H1 (cell line): ENCODE data around the gene GALNT9. TPM values are rescaled to one million over a fixed set of nuclear protein-coding genes. Genes with fewer than 3 reads are reported as not detected.

Experiments used
- CTCF ChIA-PET: fragments of 300-600 bp; sonication (Branson Sonifier 250); formaldehyde crosslinking; loops from one replicate; lab custom pipeline; 2021; ENCODE audit not compliant: partially characterized antibody; lab: Charles Lee
- POLR2A ChIA-PET: fragments of 300-600 bp; sonication (Branson Sonifier 250); formaldehyde crosslinking; loops from one replicate; lab custom pipeline; 2021; ENCODE audit warnings: inconsistent platforms; ENCODE audit not compliant: partially characterized antibody; lab: Charles Lee
- DNase-seq, 2 experiments: peaks; one replicate each; pipeline versions ENCODE4 v3.0.0 to v3.0.0-alpha.2; 2010 to 2022; ENCODE audit warnings: low spot score in 2 of 2, low read depth in 1 of 2, mixed read lengths in 1 of 2
- FAIRE-seq: peaks from 2 replicates; lab custom pipeline; 2011; peaks lifted over from hg19 to GRCh38; lab: Jason Lieb, UNC
- H2AFZ ChIP-seq: 2 replicates; pipeline ENCODE4 v1.8.1; 2012; ENCODE audit warnings: low read length, inconsistent platforms
- H2AK5ac ChIP-seq: 2 replicates; pipeline ENCODE4 v1.6.1; 2013; ENCODE audit warnings: low read depth, low read length
- H2BK120ac ChIP-seq: replicated peaks from 2 replicates; pipeline ENCODE3; 2013; ENCODE audit warnings: low read depth, low read length, inconsistent platforms
- H2BK12ac ChIP-seq: 2 replicates; pipeline ENCODE4 v1.6.1; 2013; ENCODE audit warnings: low read depth, low read length
- H2BK15ac ChIP-seq: 2 replicates; pipeline ENCODE4 v1.6.1; 2013; ENCODE audit warnings: low read length
- H2BK20ac ChIP-seq: 2 replicates; pipeline ENCODE4 v1.6.1; 2013; ENCODE audit warnings: low read length
- H2BK5ac ChIP-seq: 2 replicates; pipeline ENCODE4 v1.6.1; 2013; ENCODE audit warnings: low read depth, low read length
- H3K14ac ChIP-seq: 2 replicates; pipeline ENCODE4 v1.6.1; 2013; ENCODE audit warnings: inconsistent platforms; ENCODE audit not compliant: insufficient read length
- H3K18ac ChIP-seq: 2 replicates; pipeline ENCODE4 v1.6.1; 2013; ENCODE audit warnings: low read length; ENCODE audit errors: extremely low read depth
- H3K23ac ChIP-seq: 2 replicates; pipeline ENCODE4 v1.6.1; 2013; ENCODE audit warnings: inconsistent platforms; ENCODE audit not compliant: insufficient read length
- H3K23me2 ChIP-seq: 2 replicates; pipeline ENCODE4 v1.6.1; 2013; ENCODE audit warnings: low read depth, low read length
- H3K27ac ChIP-seq: 2 replicates; pipeline ENCODE4 v1.6.1; 2011; ENCODE audit warnings: low read depth, low read length, inconsistent platforms
- H3K27me3 ChIP-seq, 4 experiments: replicated peaks in 1 of 4; 1 replicate in 1 of 4; 2 replicates in 3 of 4; pipeline versions ENCODE4 v1.6.1 to v1.8.1; 2011 to 2013; ENCODE audit warnings: low read length in 3 of 4, mild to moderate bottlenecking in 3 of 4, inconsistent platforms in 2 of 4, mixed read lengths in 2 of 4, moderate library complexity in 1 of 4; ENCODE audit not compliant: control insufficient read depth in 3 of 4, insufficient read depth in 3 of 4; ENCODE audit errors: extremely low read depth in 1 of 4
- H3K36me3 ChIP-seq, 4 experiments: 2 replicates each; pipeline versions ENCODE4 v1.6.1 to v1.8.1; 2011 to 2013; ENCODE audit warnings: mild to moderate bottlenecking in 4 of 4, low read length in 3 of 4, moderate library complexity in 2 of 4, control low read depth in 1 of 4, inconsistent platforms in 1 of 4; ENCODE audit not compliant: insufficient read depth in 4 of 4, control insufficient read depth in 2 of 4
- H3K4ac ChIP-seq: replicated peaks from 2 replicates; pipeline ENCODE3; 2013; ENCODE audit warnings: low read length, low read depth, mixed read lengths, inconsistent platforms; ENCODE audit not compliant: insufficient read length
- H3K4me1 ChIP-seq, 4 experiments: replicated peaks in 1 of 4; 1 replicate in 1 of 4; 2 replicates in 3 of 4; pipeline versions ENCODE4 v1.6.1 to v1.8.1; 2011 to 2013; ENCODE audit warnings: low read length in 3 of 4, inconsistent platforms in 2 of 4, mixed read lengths in 1 of 4; ENCODE audit not compliant: insufficient read depth in 4 of 4, control insufficient read depth in 3 of 4
- H3K4me2 ChIP-seq, 2 experiments: 2 replicates each; pipeline versions ENCODE4 v1.6.1 to v1.8.1; 2011 to 2013; ENCODE audit warnings: low read depth in 2 of 2, low read length in 2 of 2, control low read depth in 1 of 2, inconsistent platforms in 1 of 2, mild to moderate bottlenecking in 1 of 2; ENCODE audit not compliant: insufficient read depth in 1 of 2
- H3K4me3 ChIP-seq, 4 experiments: fragments of 200-600, 300-600 bp in 1 of 4; sonication (generic), shearing (Covaris generic), sonication (Bioruptor Twin) in 1 of 4; 2 replicates each; pipeline versions ENCODE4 v1.5.1 to v1.8.1; 2011 to 2016; ENCODE audit warnings: low read length in 4 of 4, low read depth in 3 of 4, control low read depth in 2 of 4, inconsistent platforms in 2 of 4, mild to moderate bottlenecking in 2 of 4, mixed read lengths in 1 of 4, moderate library complexity in 1 of 4; ENCODE audit not compliant: insufficient read depth in 2 of 4; ENCODE audit errors: extremely low read depth in 1 of 4
- H3K56ac ChIP-seq: replicated peaks from 2 replicates; pipeline ENCODE3; 2013; ENCODE audit warnings: low read depth, mild to moderate bottlenecking, mixed read lengths, low read length, inconsistent platforms; ENCODE audit not compliant: insufficient read length
- H3K79me1 ChIP-seq: 2 replicates; pipeline ENCODE4 v1.6.1; 2013; ENCODE audit warnings: low read depth, low read length, control low read depth
- H3K79me2 ChIP-seq, 2 experiments: 2 replicates each; pipeline versions ENCODE4 v1.6.1 to v1.8.1; 2012 to 2013; ENCODE audit warnings: low read length in 2 of 2, mild to moderate bottlenecking in 2 of 2, inconsistent platforms in 1 of 2; ENCODE audit not compliant: insufficient read depth in 2 of 2, control insufficient read depth in 1 of 2
- H3K9ac ChIP-seq, 4 experiments: replicated peaks in 1 of 4; 1 replicate in 1 of 4; 2 replicates in 3 of 4; pipeline versions ENCODE4 v1.6.1 to v1.8.1; 2011 to 2013; ENCODE audit warnings: low read depth in 3 of 4, low read length in 3 of 4, control low read depth in 2 of 4, mild to moderate bottlenecking in 2 of 4, moderate library complexity in 2 of 4, inconsistent platforms in 1 of 4; ENCODE audit errors: extremely low read depth in 1 of 4
- H3K9me3 ChIP-seq, 2 experiments: 2 replicates each; pipeline versions ENCODE4 v1.6.1 to v1.8.1; 2012 to 2013; ENCODE audit warnings: mild to moderate bottlenecking in 2 of 2, moderate library complexity in 2 of 2, control low read depth in 1 of 2, inconsistent platforms in 1 of 2, low read depth in 1 of 2, low read length in 1 of 2, mixed read lengths in 1 of 2; ENCODE audit not compliant: insufficient read depth in 2 of 2
- H4K20me1 ChIP-seq, 2 experiments: replicated peaks in 1 of 2; 2 replicates each; pipeline versions ENCODE3 to v1.8.1; 2011 to 2013; ENCODE audit warnings: inconsistent platforms in 2 of 2, low read length in 2 of 2, mild to moderate bottlenecking in 1 of 2; ENCODE audit not compliant: insufficient read depth in 2 of 2, control insufficient read depth in 1 of 2
- H4K5ac ChIP-seq: 2 replicates; pipeline ENCODE4 v1.6.1; 2013; ENCODE audit warnings: low read length, low read depth, mixed read lengths, inconsistent platforms; ENCODE audit not compliant: insufficient read length
- H4K8ac ChIP-seq: 2 replicates; pipeline ENCODE4 v1.8.0; 2013; ENCODE audit warnings: mild to moderate bottlenecking, moderate library complexity, low read length, inconsistent platforms; ENCODE audit not compliant: insufficient read depth; ENCODE audit errors: extremely low read depth
- H4K91ac ChIP-seq: replicated peaks from 2 replicates; pipeline ENCODE3; 2013; ENCODE audit warnings: low read length, mixed read lengths, inconsistent platforms; ENCODE audit not compliant: insufficient read length
- CBX8 ChIP-seq: fragments of 300-800, 300-1000 bp; sonication (generic); IDR thresholded peaks from 2 replicates; pipeline ENCODE4 v1.7.1; 2016; ENCODE audit warnings: low read depth, low read length, borderline replicate concordance
- RAD21 ChIP-seq, 2 experiments: IDR thresholded peaks in 1 of 2; conservative IDR thresholded peaks in 1 of 2; 2 replicates each; pipeline ENCODE4 v1.6.1; 2011; ENCODE audit warnings: low read depth in 2 of 2, low read length in 2 of 2, improper control_type of control experiment in 1 of 2, inconsistent platforms in 1 of 2, mild to moderate bottlenecking in 1 of 2, moderate library complexity in 1 of 2
- RXRA ChIP-seq: IDR thresholded peaks from 2 replicates; pipeline ENCODE4 v1.6.1; 2011; ENCODE audit warnings: low read depth, mild to moderate bottlenecking, low read length, moderate library complexity; ENCODE audit not compliant: insufficient read depth
- SIRT6 ChIP-seq: IDR thresholded peaks from one replicate; pipeline ENCODE4 v1.7.1; 2012; ENCODE audit warnings: low read length, inconsistent platforms
- SIX5 ChIP-seq: IDR thresholded peaks from 2 replicates; pipeline ENCODE4 v1.6.1; 2011; ENCODE audit warnings: mild to moderate bottlenecking, low read depth, low read length
- SP4 ChIP-seq: IDR thresholded peaks from 2 replicates; pipeline ENCODE4 v1.6.1; 2012; ENCODE audit warnings: low read length, inconsistent platforms
- TAF1 ChIP-seq: IDR thresholded peaks from 2 replicates; pipeline ENCODE4 v1.6.1; 2011; ENCODE audit warnings: mild to moderate bottlenecking, low read depth, low read length
- TCF12 ChIP-seq: IDR thresholded peaks from 2 replicates; pipeline ENCODE4 v1.6.1; 2011; ENCODE audit warnings: low read depth, mild to moderate bottlenecking, low read length
- WGBS, 2 experiments: shearing (Covaris generic) in 1 of 2; methylation state at CpG; one replicate each; pipeline versions ENCODE4 v1.1.6 to v1.1.7; 2013 to 2015; ENCODE audit warnings: low lambda C conversion rate in 2 of 2, mixed read lengths in 2 of 2, inconsistent platforms in 1 of 2, low coverage in 1 of 2, missing lambda C conversion rate in 1 of 2; ENCODE audit not compliant: insufficient replicate concordance in 2 of 2, insufficient coverage in 1 of 2, insufficient read length in 1 of 2; ENCODE audit errors: extremely low coverage in 1 of 2, missing lambda C conversion rate in 1 of 2; 5-methylcytosine and 5-hydroxymethylcytosine counted together
- polyA plus RNA-seq, 7 experiments: library from polyadenylated mRNA; depleted of rRNA in 3 of 7; stranded (reverse) in 5 of 7; unstranded in 2 of 7; fragments of >200 nt in 5 of 7; fragments of 200-250 nt in 2 of 7; gene quantifications; 1 replicate in 5 of 7; 2 replicates in 1 of 7; 4 replicates in 1 of 7; pipeline versions ENCODE4 v1.2.1 to v1.2.3, GENCODE V29; 2011 to 2013; ENCODE audit warnings: missing spikeins in 2 of 7, mixed read lengths in 2 of 7
- total RNA-seq: library from RNA; stranded (reverse); fragmentation: NEBNext Ultra II Directional; extraction: Animal tissue kit (Norgen Biotek cat#: 25700); gene quantifications from 2 replicates; pipeline ENCODE4 v1.2.1, GENCODE V29; 2021
- TF ChIP-seq, protein P1 (sequence below): IDR thresholded peaks from 2 replicates; pipeline ENCODE4 v1.6.1; 2012; ENCODE audit warnings: inconsistent platforms

The GALNT9 gene
- total and polyA plus RNA-seq, 2 of the 8 experiments (the other 6 are each of a cell fraction or from before 2014, with no cell fraction given): 2.0 to 3.6 TPM

DNA sequence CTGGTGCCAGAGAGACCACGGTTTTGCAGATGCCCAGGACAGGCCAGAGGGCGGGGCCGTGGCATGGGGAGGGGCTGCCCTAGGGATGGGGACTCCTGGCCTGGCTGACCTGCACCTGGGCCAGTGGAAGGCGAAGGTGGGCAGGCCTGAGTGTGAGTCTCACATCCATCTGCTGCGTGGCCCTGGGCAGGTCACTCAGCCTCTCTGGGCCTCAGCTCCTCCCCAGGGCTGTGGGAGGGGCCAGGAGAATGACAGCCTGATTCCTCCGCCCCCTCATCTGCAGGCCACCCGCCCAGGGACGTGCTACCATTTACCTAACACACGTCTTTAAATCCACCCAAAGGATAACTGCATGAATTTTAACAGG, 90.9 kb downstream of the GALNT9 start:
- Histone ChIP-seq H3K79me1 (no peaks in the 10 kb centered on the region), H4K5ac (no peak overlapping the region), H3K9me3 (no peaks in the 10 kb centered on the region; a peak in 1 of 4 replicates), H3K23me2 (no peaks in the 10 kb centered on the region; the same call in 1 of the 2 replicates), H3K27me3 (peaks cover 0 to 7% (median 4%) of the 10 kb centered on the region in 4 experiments; a peak in 4 of 7 replicates), H3K4me3 (no peak overlapping the region), H3K4ac (no peak overlapping the region), H2BK120ac (no peak overlapping the region), H2AFZ (no peak overlapping the region), H3K4me2 (no peak overlapping the region), H3K9ac (no peak overlapping the region), H2AK5ac (no peak overlapping the region), H3K14ac (no peak overlapping the region), H3K18ac (no peak overlapping the region), H3K79me2 (no peaks in the 10 kb centered on the region), H3K27ac (no peak overlapping the region), H3K23ac (no peak overlapping the region), H2BK5ac (no peak overlapping the region), H3K56ac (no peak overlapping the region), H4K8ac (peak overlapping the region; percentile 5; the same call in 1 of the 2 replicates), H2BK15ac (no peak overlapping the region), H2BK12ac (no peak overlapping the region), H2BK20ac (no peak overlapping the region), H4K91ac (no peak overlapping the region), H4K20me1 (no peaks in the 10 kb centered on the region), H3K4me1 (no peaks in the 10 kb centered on the region), H3K36me3 (no peaks in the 10 kb centered on the region)
- WGBS, 2 experiments: 83% methylated on average over 8 of the region's 9 CpGs; no CpG with 5 or more reads in 1 of the 2 experiments
- no peak for FAIRE-seq
- POLR2A ChIA-PET: no interaction called here
- TF ChIP-seq CBX8 (no peak), TAF1 (no peak), SP4 (no peak), SIRT6 (no peak), RAD21 (IDR thresholded peaks at IDR 0.05 in 1 of 2, conservative IDR thresholded peaks at IDR 0.05 in 1 of 2; ENCODE audit: low read depth in 2 of 2, low read length in 2 of 2) (no peak), SIX5 (no peak), TCF12 (no peak), RXRA (no peak)
- TF ChIP-seq, protein P1, sequence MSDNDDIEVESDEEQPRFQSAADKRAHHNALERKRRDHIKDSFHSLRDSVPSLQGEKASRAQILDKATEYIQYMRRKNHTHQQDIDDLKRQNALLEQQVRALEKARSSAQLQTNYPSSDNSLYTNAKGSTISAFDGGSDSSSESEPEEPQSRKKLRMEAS: no peak
- CTCF ChIA-PET: no interaction called here
- DNase-seq: no peak
